GM21367 (cell line): Measurements from ENCODE around the gene ANKLE1.

Experiments
- ATAC-seq: cut with Tn5 transposase; IDR thresholded peaks from one replicate; pipeline ENCODE4 v1.9.1; 2021; ENCODE audit not compliant: unreplicated experiment

ANKLE1 gene

GRCh38 chr19:17306285-17306714 lies 24.6 kb downstream of the ANKLE1 start:
- no peak for ATAC-seq

- no peak for ATAC-seq
These were observed 26.2 kb downstream of the ANKLE1 start for GRCh38 chr19:17307876-17308377.

- ATAC-seq = peak; percentile 38
These were observed 27.7 kb downstream of the ANKLE1 start, which contains the start of gene DDA1 for GRCh38 chr19:17309198-17309964. Gene DDA1, plus strand, starts transcription at chr19:17309563. Its CDS starts 92 bp downstream, at chr19:17309655.

GRCh38 chr19:17309965-17310461 lies 28.3 kb downstream of the ANKLE1 start:
- ATAC-seq = no peak

- no peak for ATAC-seq
These were observed 29.9 kb downstream of the ANKLE1 start for GRCh38 chr19:17311455-17312188.

GRCh38 chr19:17312189-17313113 lies 30.8 kb downstream of the ANKLE1 start:
- no peak for ATAC-seq

GRCh38 chr19:17314007-17314593 lies 32.4 kb downstream of the ANKLE1 start:
- no peak for ATAC-seq

- no peak for ATAC-seq
These were observed 37.3 kb downstream of the ANKLE1 start for GRCh38 chr19:17318966-17319365.

GRCh38 chr19:17319473-17320238 lies 38.0 kb downstream of the ANKLE1 start:
- no peak for ATAC-seq

GRCh38 chr19:17320435-17320834 lies 38.7 kb downstream of the ANKLE1 start:
- ATAC-seq = no peak

- no peak for ATAC-seq
These were observed 40.2 kb downstream of the ANKLE1 start for GRCh38 chr19:17321655-17322489.

GRCh38 chr19:17322854-17323253 lies 41.2 kb downstream of the ANKLE1 start:
- no peak for ATAC-seq

GRCh38 chr19:17323300-17323963 lies 41.7 kb downstream of the ANKLE1 start:
- no peak for ATAC-seq

- ATAC-seq = no peak
These were observed 42.2 kb downstream of the ANKLE1 start for GRCh38 chr19:17323964-17324332.

GRCh38 chr19:17324357-17325114 lies 42.8 kb downstream of the ANKLE1 start:
- no peak for ATAC-seq

- ATAC-seq = no peak
These were observed 43.4 kb downstream of the ANKLE1 start for GRCh38 chr19:17325133-17325532.

GRCh38 chr19:17325881-17326594 lies 44.3 kb downstream of the ANKLE1 start:
- no peak for ATAC-seq
